HEK293 (cell line): ENCODE data around the gene CDH24.

ENCODE experiments used
- ZNF114 ChIP-seq: fragments of 450-650 bp; formaldehyde crosslinking; IDR thresholded peaks from 2 replicates; pipeline ENCODE4 v1.5.0; 2017; ENCODE audit warnings: missing biosample characterization, missing genetic modification characterization
- ZNF302 ChIP-seq: fragments of 450-650 bp; formaldehyde crosslinking; IDR thresholded peaks from 2 replicates; pipeline ENCODE4 v1.5.1; 2016; ENCODE audit warnings: missing biosample characterization, missing genetic modification characterization, low read depth
- ZNF529 ChIP-seq: fragments of 450-650 bp; formaldehyde crosslinking; IDR thresholded peaks from 2 replicates; pipeline ENCODE4 v1.5.1; 2017; ENCODE audit warnings: missing genetic modification characterization, missing biosample characterization; ENCODE audit not compliant: insufficient replicate concordance
- ZNF596 ChIP-seq: fragments of 450-650 bp; IDR thresholded peaks from 2 replicates; pipeline ENCODE4 v1.5.0; 2018; ENCODE audit warnings: missing biosample characterization, mild to moderate bottlenecking, missing genetic modification characterization, moderate library complexity
- ZNF629 ChIP-seq: fragments of 450-650 bp; formaldehyde crosslinking; IDR thresholded peaks from 2 replicates; pipeline ENCODE4 v1.5.1; 2017; ENCODE audit warnings: missing biosample characterization, missing genetic modification characterization
- ZSCAN4 ChIP-seq: fragments of 450-650 bp; formaldehyde crosslinking; IDR thresholded peaks from 2 replicates; pipeline ENCODE4 v1.5.1; 2017; ENCODE audit warnings: missing biosample characterization, missing genetic modification characterization

DNA sequence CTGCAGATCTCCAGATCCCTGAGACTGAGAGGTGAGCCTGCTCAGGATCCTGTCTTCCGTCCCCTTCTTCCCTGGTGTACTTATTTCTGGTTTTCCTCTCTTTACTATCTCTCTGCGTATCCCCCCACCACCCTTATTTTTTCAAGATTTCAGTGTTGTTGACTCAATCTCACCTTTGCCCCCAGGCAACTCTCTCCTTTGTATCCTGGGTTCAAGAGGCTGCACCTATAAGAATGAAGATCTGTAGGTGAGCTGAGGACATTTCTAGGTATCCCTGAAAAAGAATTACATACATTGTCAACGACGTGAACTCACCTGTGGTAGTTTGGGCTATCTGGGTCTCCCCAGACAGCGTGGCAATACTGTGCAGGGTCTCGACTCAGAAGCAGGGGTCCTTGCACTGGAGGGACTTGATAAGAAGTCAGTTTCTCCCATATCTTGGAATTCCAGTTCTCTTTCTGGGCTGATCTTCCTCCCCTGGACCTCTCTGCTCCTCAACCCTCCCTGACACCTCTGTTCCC is 46.8 kb upstream of the CDH24 start:
- TF ChIP-seq ZNF302 (tag by site-specific recombination) (no peak), ZNF596 (no peak), ZNF529 (tag by site-specific recombination) (no peak), ZNF114 (tag by site-specific recombination) (no peak), ZSCAN4 (tag by site-specific recombination) (no peak), ZNF629 (tag by site-specific recombination) (no peak)
